ENCODE data around the gene ADAMTSL3. TPM values are rescaled to one million over a fixed set of nuclear protein-coding genes. Genes with fewer than 3 reads are reported as not detected.
"Not testable (repeated sequence)": the region's sequence is repeated elsewhere in the genome, so short reads cannot be mapped to it uniquely, and the experiment has no call there.

Gene ADAMTSL3
- total RNA-seq, 5 donors from 2014 or later (not counting 1 experiment from before 2014, with no cell fraction given), result 0.07 to 0.15 (median 0.12) TPM; not detected in 1

- ChIA-PET POLR2A (no interaction called here), CTCF (no interaction called here)
- Mint-ChIP-seq H3K4me1 (no peaks in the 10 kb centered on the region), H3K9me3 (no peaks in the 10 kb centered on the region), H3K36me3 (no peaks in the 10 kb centered on the region), H3K4me3 (no peak overlapping the region), H3K27ac (no peak overlapping the region), H3K27me3 (peaks cover 21 to 28% of the 10 kb centered on the region in 2 donors)
- Histone ChIP-seq H3K4me1 (ENCODE audit: control insufficient read depth in 1 of 2, extremely low read depth in 1 of 2, insufficient read depth in 2 of 2, low read length in 2 of 2) (no peaks in the 10 kb centered on the region), H3K4me3 (ENCODE audit: control insufficient read depth in 1 of 2, extremely low read depth in 1 of 2, low read length in 1 of 2) (no peak overlapping the region), H3K9me3 (no peaks in the 10 kb centered on the region), H3K27me3 (replicated peaks in 1 of 2; ENCODE audit: control insufficient read depth in 2 of 2, extremely low read depth in 1 of 2, insufficient read depth in 2 of 2, low read length in 1 of 2) (peaks cover 0 to 11% of the 10 kb centered on the region in 2 experiments), H3K27ac (ENCODE audit: low read length) (no peak overlapping the region), H3K36me3 (ENCODE audit: control insufficient read depth in 2 of 2, extremely low read depth in 1 of 2, insufficient read depth in 1 of 2, low read length in 1 of 2) (no peaks in the 10 kb centered on the region)
- DNase-seq, result no peak
- no peak for ATAC-seq (replicated peaks in 1 of 4)
These were observed 383.4 kb downstream of the ADAMTSL3 start for GRCh38 chr15:84037301-84037700.

GRCh38 chr15:84042434-84043056 lies 388.6 kb downstream of the ADAMTSL3 start:
- H3K27me3 Mint-ChIP-seq, result peaks cover 14 to 21% of the 10 kb centered on the region in 2 donors
- 84% methylated on average over 18 of the region's 18 CpGs for WGBS (ENCODE audit: insufficient coverage)
- POLR2A ChIA-PET, result not testable (repeated sequence)

GRCh38 chr15:84046064-84046637 lies 392.2 kb downstream of the ADAMTSL3 start:
- Mint-ChIP-seq H3K9me3 (peaks cover 12 to 21% (median 19%) of the 10 kb centered on the region in 3 donors), H3K27me3 (peaks cover under 1 to 14% of the 10 kb centered on the region in 2 donors), H3K4me3 (no peak overlapping the region), H3K36me3 (no peaks in the 10 kb centered on the region), H3K4me1 (no peaks in the 10 kb centered on the region), H3K27ac (no peak overlapping the region)
- CTCF ChIA-PET, result no interaction called here
- Histone ChIP-seq H3K27me3 (replicated peaks in 1 of 2; ENCODE audit: control insufficient read depth in 2 of 2, extremely low read depth in 1 of 2, insufficient read depth in 2 of 2, low read length in 1 of 2) (peaks cover 0 to 5% of the 10 kb centered on the region in 2 experiments), H3K27ac (ENCODE audit: low read length) (no peak overlapping the region), H3K4me1 (ENCODE audit: control insufficient read depth in 1 of 2, extremely low read depth in 1 of 2, insufficient read depth in 2 of 2, low read length in 2 of 2) (no peaks in the 10 kb centered on the region), H3K9me3 (no peaks in the 10 kb centered on the region), H3K36me3 (ENCODE audit: control insufficient read depth in 2 of 2, extremely low read depth in 1 of 2, insufficient read depth in 1 of 2, low read length in 1 of 2) (no peaks in the 10 kb centered on the region), H3K4me3 (ENCODE audit: control insufficient read depth in 1 of 2, extremely low read depth in 1 of 2, low read length in 1 of 2) (no peak overlapping the region)
- POLR2A ChIA-PET, result no interaction called here
- WGBS (ENCODE audit: insufficient coverage), result no CpG with 5 or more reads among the region's 4 CpGs
- DNase-seq, result no peak
- ATAC-seq (replicated peaks in 1 of 4), result no peak

More at GRCh38 chr15:84042434-84043056, 388.6 kb downstream of the ADAMTSL3 start:
- peaks cover 12 to 17% (median 17%) of the 10 kb centered on the region in 3 donors for H3K9me3 Mint-ChIP-seq
- CTCF ChIA-PET; DNase-seq; H3K4me1 ChIP-seq (ENCODE audit: control insufficient read depth in 1 of 2, extremely low read depth in 1 of 2, insufficient read depth in 2 of 2, low read length in 2 of 2); H3K4me1 Mint-ChIP-seq; H3K36me3 Mint-ChIP-seq; ATAC-seq (replicated peaks in 1 of 4); H3K4me3 ChIP-seq (ENCODE audit: control insufficient read depth in 1 of 2, extremely low read depth in 1 of 2, low read length in 1 of 2); H3K9me3 ChIP-seq; H3K27ac Mint-ChIP-seq; H3K27me3 ChIP-seq (replicated peaks in 1 of 2; ENCODE audit: control insufficient read depth in 2 of 2, extremely low read depth in 1 of 2, insufficient read depth in 2 of 2, low read length in 1 of 2); H3K36me3 ChIP-seq (ENCODE audit: control insufficient read depth in 2 of 2, extremely low read depth in 1 of 2, insufficient read depth in 1 of 2, low read length in 1 of 2); H3K4me3 Mint-ChIP-seq; H3K27ac ChIP-seq (ENCODE audit: low read length): not testable (repeated sequence)

- H3K36me3 Mint-ChIP-seq; H3K27ac ChIP-seq (ENCODE audit: low read length); POLR2A ChIA-PET; H3K4me3 ChIP-seq (ENCODE audit: control insufficient read depth in 1 of 2, extremely low read depth in 1 of 2, low read length in 1 of 2); H3K27me3 ChIP-seq (replicated peaks in 1 of 2; ENCODE audit: control insufficient read depth in 2 of 2, extremely low read depth in 1 of 2, insufficient read depth in 2 of 2, low read length in 1 of 2); H3K27me3 Mint-ChIP-seq; H3K4me1 ChIP-seq (ENCODE audit: control insufficient read depth in 1 of 2, extremely low read depth in 1 of 2, insufficient read depth in 2 of 2, low read length in 2 of 2); H3K27ac Mint-ChIP-seq; DNase-seq; H3K4me1 Mint-ChIP-seq; ATAC-seq (replicated peaks in 1 of 4); H3K9me3 ChIP-seq; CTCF ChIA-PET; H3K36me3 ChIP-seq (ENCODE audit: control insufficient read depth in 2 of 2, extremely low read depth in 1 of 2, insufficient read depth in 1 of 2, low read length in 1 of 2); H3K4me3 Mint-ChIP-seq: not testable (repeated sequence)
- peaks cover 12 to 21% (median 19%) of the 10 kb centered on the region in 3 donors for H3K9me3 Mint-ChIP-seq
- WGBS (ENCODE audit: insufficient coverage), result 83% methylated on average over 1 of the region's 4 CpGs
These were observed 395.6 kb downstream of the ADAMTSL3 start for GRCh38 chr15:84049480-84049879.

GRCh38 chr15:84050076-84050475 lies 396.2 kb downstream of the ADAMTSL3 start:
- Mint-ChIP-seq H3K27ac (no peak overlapping the region), H3K9me3 (peaks cover 12 to 21% (median 19%) of the 10 kb centered on the region in 3 donors), H3K4me1 (no peaks in the 10 kb centered on the region), H3K36me3 (no peaks in the 10 kb centered on the region), H3K27me3 (peaks cover 3 to 7% of the 10 kb centered on the region in 2 donors), H3K4me3 (no peak overlapping the region)
- H3K27ac ChIP-seq (ENCODE audit: low read length), result no peak overlapping the region
- no peaks in the 10 kb centered on the region for H3K36me3 ChIP-seq (ENCODE audit: control insufficient read depth in 2 of 2, extremely low read depth in 1 of 2, insufficient read depth in 1 of 2, low read length in 1 of 2)
- no CpG with 5 or more reads among the region's 3 CpGs for WGBS (ENCODE audit: insufficient coverage)
- H3K27me3 ChIP-seq (replicated peaks in 1 of 2; ENCODE audit: control insufficient read depth in 2 of 2, extremely low read depth in 1 of 2, insufficient read depth in 2 of 2, low read length in 1 of 2), result no peaks in the 10 kb centered on the region
- ChIA-PET POLR2A (no interaction called here), CTCF (no interaction called here)
- H3K4me1 ChIP-seq (ENCODE audit: control insufficient read depth in 1 of 2, extremely low read depth in 1 of 2, insufficient read depth in 2 of 2, low read length in 2 of 2), result no peaks in the 10 kb centered on the region
- ATAC-seq (replicated peaks in 1 of 4), result no peak
- H3K9me3 ChIP-seq, result no peaks in the 10 kb centered on the region
- H3K4me3 ChIP-seq (ENCODE audit: control insufficient read depth in 1 of 2, extremely low read depth in 1 of 2, low read length in 1 of 2), result no peak overlapping the region
- no peak for DNase-seq

GRCh38 chr15:84051146-84051545 lies 397.2 kb downstream of the ADAMTSL3 start:
- WGBS (ENCODE audit: insufficient coverage), result no CpG with 5 or more reads among the region's 1 CpG
- H3K9me3 ChIP-seq; DNase-seq; H3K27ac ChIP-seq (ENCODE audit: low read length); H3K4me1 Mint-ChIP-seq; H3K4me3 ChIP-seq (ENCODE audit: control insufficient read depth in 1 of 2, extremely low read depth in 1 of 2, low read length in 1 of 2); H3K4me3 Mint-ChIP-seq; H3K36me3 Mint-ChIP-seq; H3K36me3 ChIP-seq (ENCODE audit: control insufficient read depth in 2 of 2, extremely low read depth in 1 of 2, insufficient read depth in 1 of 2, low read length in 1 of 2); H3K4me1 ChIP-seq (ENCODE audit: control insufficient read depth in 1 of 2, extremely low read depth in 1 of 2, insufficient read depth in 2 of 2, low read length in 2 of 2); CTCF ChIA-PET; H3K27ac Mint-ChIP-seq; H3K27me3 Mint-ChIP-seq; POLR2A ChIA-PET; H3K27me3 ChIP-seq (replicated peaks in 1 of 2; ENCODE audit: control insufficient read depth in 2 of 2, extremely low read depth in 1 of 2, insufficient read depth in 2 of 2, low read length in 1 of 2): not testable (repeated sequence)
- ATAC-seq (replicated peaks in 1 of 4), result peak; percentile 61 to 76 (median 68)
- H3K9me3 Mint-ChIP-seq, result peaks cover 8 to 18% (median 16%) of the 10 kb centered on the region in 3 donors

All from T-cell (primary cell).